SK-N-MC (cell line): ENCODE results near the gene PTPN4.

Experiments used
- EZH2 ChIP-seq: fragments of 200-600 bp; sonication (generic); IDR thresholded peaks from one replicate; pipeline ENCODE4 v1.6.1; 2017; ENCODE audit warnings: antibody characterized with exemption
- POLR2AphosphoS5 ChIP-seq: IDR thresholded peaks from 2 replicates; pipeline ENCODE4 v1.6.1; 2012; ENCODE audit warnings: mild to moderate bottlenecking, low read depth, low read length, borderline replicate concordance

GRCh38 chr2:120028795-120029194 lies 269.1 kb downstream of the PTPN4 start:
- TF ChIP-seq POLR2AphosphoS5 (no peak), EZH2 (no peak)
